Liver (tissue), 3 donors: Measurements from ENCODE around the gene ALDOA.

Experiments
- CTCF ChIP-seq: fragments of 150-350 bp; IDR thresholded peaks from 2 replicates; pipeline ENCODE4 v1.5.1; 2017; ENCODE audit warnings: improper control_type of control experiment, low read depth, low read length; ENCODE audit not compliant: missing input control
- FOXA1 ChIP-seq: IDR thresholded peaks from 2 replicates; pipeline ENCODE4 v1.6.1; 2016; ENCODE audit warnings: antibody characterized with exemption
- GABPA ChIP-seq, 2 donors: IDR thresholded peaks in 1 of 2; conservative IDR thresholded peaks in 1 of 2; 2 replicates each; pipeline ENCODE4 v1.6.1; 2016; ENCODE audit warnings: antibody characterized with exemption in 2 of 2, mild to moderate bottlenecking in 1 of 2, moderate library complexity in 1 of 2
- REST ChIP-seq: IDR thresholded peaks from 2 replicates; pipeline ENCODE4 v1.6.1; 2016; ENCODE audit warnings: antibody characterized with exemption, mild to moderate bottlenecking
- SP1 ChIP-seq: IDR thresholded peaks from 2 replicates; pipeline ENCODE4 v1.6.1; 2018; ENCODE audit warnings: antibody characterized with exemption, mild to moderate bottlenecking
- donor health status: healthy.
- donor health status: healthy.

- TF ChIP-seq REST (no peak), GABPA (IDR thresholded peaks at IDR 0.05 in 1 of 2, conservative IDR thresholded peaks at IDR 0.05 in 1 of 2) (no peak), CTCF (no peak), SP1 (no peak), FOXA1 (no peak)
Observed at GRCh38 chr16:30096862-30097563, 31.5 kb downstream of the ALDOA start.
